ENCODE data around the gene FAM107A. TPM values are rescaled to one million over a fixed set of nuclear protein-coding genes. Genes with fewer than 3 reads are reported as not detected.
A peak's percentile ranks its signal among the peaks of the same experiment; 100 is the strongest.

FAM107A gene
- total and polyA plus RNA-seq, 7 donors = 10.8 to 24.0 (median 18.4) TPM

- ATAC-seq (no peak), DNase-seq (no peak)
- Histone ChIP-seq H3K9me3 (no peaks in the 10 kb centered on the region), H3K27ac (no peak overlapping the region), H3K36me3 (ENCODE audit: insufficient read depth in 1 of 2, low read depth in 1 of 2) (peaks cover 0 to 63% of the 10 kb centered on the region in 2 donors), H3K4me3 (no peak overlapping the region), H3K27me3 (ENCODE audit: insufficient read depth in 3 of 3, low read length in 2 of 3) (no peaks in the 10 kb centered on the region), H3K4me1 (no peaks in the 10 kb centered on the region)
- intact Hi-C loops (cut with DNase I) = no loop called here
- TF ChIP-seq CTCF (IDR thresholded peaks at IDR 0.05) = no peak
- WGBS, 3 donors = 83 to 93% (median 88%) methylated on average over 3 of the region's 3 CpGs
Observed at GRCh38 chr3:58521336-58521670, 55.9 kb downstream of the FAM107A start.

GRCh38 chr3:58520403-58521335, 56.5 kb downstream of the FAM107A start:
- 50 to 68% (median 60%) methylated on average over 8 of the region's 8 CpGs for whole genome bisulfite sequencing, 3 donors
- intact Hi-C loops (cut with DNase I) = no loop called here
- Histone ChIP-seq H3K4me1 (no peaks in the 10 kb centered on the region), H3K9me3 (no peaks in the 10 kb centered on the region), H3K36me3 (ENCODE audit: insufficient read depth in 1 of 2, low read depth in 1 of 2) (peaks cover 0 to 68% of the 10 kb centered on the region in 2 donors), H3K27me3 (ENCODE audit: insufficient read depth in 3 of 3, low read length in 2 of 3) (no peaks in the 10 kb centered on the region), H3K4me3 (no peak overlapping the region), H3K27ac (no peak overlapping the region)
- DNase-seq (no peak), ATAC-seq (peak in 1 of 4 donors; percentile 41)
- no peak for TF ChIP-seq CTCF (IDR thresholded peaks at IDR 0.05)

GRCh38 chr3:58519668-58520402, 57.4 kb downstream of the FAM107A start:
- Histone ChIP-seq H3K4me1 (no peaks in the 10 kb centered on the region), H3K36me3 (ENCODE audit: insufficient read depth in 1 of 2, low read depth in 1 of 2) (peaks cover 0 to 72% of the 10 kb centered on the region in 2 donors), H3K27ac (no peak overlapping the region), H3K9me3 (no peaks in the 10 kb centered on the region), H3K4me3 (no peak overlapping the region), H3K27me3 (ENCODE audit: insufficient read depth in 3 of 3, low read length in 2 of 3) (no peaks in the 10 kb centered on the region)
- intact Hi-C loops (cut with DNase I) = no loop called here
- ATAC-seq (no peak), DNase-seq (no peak)
- 86 to 95% (median 87%) methylated on average over 6 of the region's 6 CpGs for WGBS, 3 donors
- no peak for TF ChIP-seq CTCF (IDR thresholded peaks at IDR 0.05)

- ATAC-seq (no peak), DNase-seq (no peak)
- Histone ChIP-seq H3K4me1 (no peaks in the 10 kb centered on the region), H3K27ac (no peak overlapping the region), H3K9me3 (no peaks in the 10 kb centered on the region), H3K27me3 (ENCODE audit: insufficient read depth in 3 of 3, low read length in 2 of 3) (no peaks in the 10 kb centered on the region), H3K36me3 (ENCODE audit: insufficient read depth in 1 of 2, low read depth in 1 of 2) (peaks cover 0 to 58% of the 10 kb centered on the region in 2 donors), H3K4me3 (no peak overlapping the region)
- WGBS, 3 donors = 48 to 63% (median 55%) methylated on average over 3 of the region's 3 CpGs
- intact Hi-C loops (cut with DNase I) = no loop called here
- TF ChIP-seq CTCF (IDR thresholded peaks at IDR 0.05) = no peak
Observed at GRCh38 chr3:58518291-58518789, 58.9 kb downstream of the FAM107A start.
